HEK293 (cell line): ENCODE measurements around the gene MAGI2.

Experiments used
- CTCF ChIA-PET: fragments of 350-600 bp; formaldehyde crosslinking; extraction: SDS; loops from one replicate; lab custom pipeline; 2021; ENCODE audit warnings: antibody characterized with exemption; lab: Yijun Ruan, JAX
- POLR2A ChIA-PET: fragments of 300-600 bp; formaldehyde crosslinking; extraction: SDS; loops from one replicate; lab custom pipeline; 2020; ENCODE audit warnings: antibody characterized with exemption, inconsistent platforms; lab: Yijun Ruan, JAX
- H3K27ac ChIP-seq: fragments of 200-500 bp; sonication (Bioruptor generic); 2 replicates; pipeline ENCODE4 v1.5.1; 2014; ENCODE audit warnings: low read depth, low read length, control low read depth, inconsistent platforms; ENCODE audit errors: extremely low read depth
- H3K36me3 ChIP-seq, 2 experiments: fragments of 200-500 bp in 1 of 2; sonication (Bioruptor generic) in 1 of 2; 1 replicate in 1 of 2; 2 replicates in 1 of 2; pipeline ENCODE4 v1.5.1; 2014 to 2017; ENCODE audit warnings: inconsistent platforms in 2 of 2, low read length in 2 of 2; ENCODE audit not compliant: control insufficient read depth in 2 of 2, insufficient read depth in 1 of 2
- H3K4me1 ChIP-seq: fragments of 200-500 bp; sonication (Bioruptor generic); 2 replicates; pipeline ENCODE4 v1.5.1; 2014; ENCODE audit warnings: mild to moderate bottlenecking, low read length, inconsistent platforms; ENCODE audit not compliant: control insufficient read depth, insufficient read depth
- H3K4me3 ChIP-seq: 2 replicates; pipeline ENCODE4 v1.5.1; 2011; ENCODE audit warnings: low read depth, mild to moderate bottlenecking, control low read depth, low read length, moderate library complexity
- H3K9me3 ChIP-seq: fragments of 200-500 bp; sonication (Bioruptor generic); 2 replicates; pipeline ENCODE4 v1.5.1; 2014; ENCODE audit warnings: low read depth, low read length, inconsistent platforms; ENCODE audit not compliant: control insufficient read depth, insufficient read depth
- FEZF1 ChIP-seq: fragments of 450-650 bp; formaldehyde crosslinking; IDR thresholded peaks from 2 replicates; pipeline ENCODE4 v1.5.1; 2016; ENCODE audit warnings: missing biosample characterization, missing genetic modification characterization
- KLF7 ChIP-seq: fragments of 450-650 bp; formaldehyde crosslinking; IDR thresholded peaks from 2 replicates; pipeline ENCODE4 v1.5.1; 2016; ENCODE audit warnings: missing biosample characterization, missing genetic modification characterization, borderline replicate concordance
- KLF8 ChIP-seq: fragments of 450-650 bp; formaldehyde crosslinking; IDR thresholded peaks from 2 replicates; pipeline ENCODE4 v1.5.1; 2016; ENCODE audit warnings: missing biosample characterization, missing genetic modification characterization
- RBAK ChIP-seq: fragments of 450-650 bp; formaldehyde crosslinking; IDR thresholded peaks from 2 replicates; pipeline ENCODE4 v1.5.1; 2016; ENCODE audit warnings: missing biosample characterization, missing genetic modification characterization
- SALL2 ChIP-seq: fragments of 450-650 bp; formaldehyde crosslinking; IDR thresholded peaks from 2 replicates; pipeline ENCODE4 v1.5.0; 2017; ENCODE audit warnings: missing biosample characterization, mild to moderate bottlenecking, missing genetic modification characterization, borderline replicate concordance
- SCRT2 ChIP-seq: fragments of 450-650 bp; formaldehyde crosslinking; IDR thresholded peaks from 2 replicates; pipeline ENCODE4 v1.5.1; 2016; ENCODE audit warnings: missing biosample characterization, missing genetic modification characterization
- TRIM28 ChIP-seq: IDR thresholded peaks from 2 replicates; pipeline ENCODE4 v1.6.1; 2011; ENCODE audit warnings: low read length, control low read depth, borderline replicate concordance
- ZBTB20 ChIP-seq: fragments of 450-650 bp; formaldehyde crosslinking; IDR thresholded peaks from 2 replicates; pipeline ENCODE4 v1.5.1; 2016; ENCODE audit warnings: missing biosample characterization, missing genetic modification characterization
- ZIC2 ChIP-seq: fragments of 450-650 bp; formaldehyde crosslinking; IDR thresholded peaks from 2 replicates; pipeline ENCODE4 v1.5.1; 2016; ENCODE audit warnings: missing biosample characterization, missing genetic modification characterization
- ZNF184 ChIP-seq: fragments of 450-650 bp; IDR thresholded peaks from 2 replicates; pipeline ENCODE4 v1.5.1; 2018; ENCODE audit warnings: missing biosample characterization, mild to moderate bottlenecking, missing genetic modification characterization
- ZNF239 ChIP-seq: fragments of 450-650 bp; formaldehyde crosslinking; IDR thresholded peaks from 2 replicates; pipeline ENCODE4 v1.5.1; 2016; ENCODE audit warnings: missing biosample characterization, missing genetic modification characterization
- ZNF335 ChIP-seq: fragments of 450-650 bp; formaldehyde crosslinking; conservative IDR thresholded peaks from 2 replicates; pipeline ENCODE4 v1.5.1; 2016; ENCODE audit warnings: missing biosample characterization, missing genetic modification characterization
- ZNF426 ChIP-seq: fragments of 450-650 bp; formaldehyde crosslinking; IDR thresholded peaks from 2 replicates; pipeline ENCODE4 v1.5.1; 2017; ENCODE audit warnings: missing biosample characterization, missing genetic modification characterization, mild to moderate bottlenecking, inconsistent platforms, moderate library complexity
- ZNF600 ChIP-seq: fragments of 450-650 bp; formaldehyde crosslinking; IDR thresholded peaks from 2 replicates; pipeline ENCODE4 v1.5.1; 2016; ENCODE audit warnings: missing biosample characterization, missing genetic modification characterization
- ZNF610 ChIP-seq: fragments of 450-650 bp; formaldehyde crosslinking; IDR thresholded peaks from 2 replicates; pipeline ENCODE4 v1.5.1; 2016; ENCODE audit warnings: missing biosample characterization, missing genetic modification characterization, borderline replicate concordance
- ZNF776 ChIP-seq: fragments of 450-650 bp; formaldehyde crosslinking; IDR thresholded peaks from 2 replicates; pipeline ENCODE4 v1.5.0; 2017; ENCODE audit warnings: missing biosample characterization, missing genetic modification characterization, borderline replicate concordance
- ZNF777 ChIP-seq: fragments of 450-650 bp; formaldehyde crosslinking; IDR thresholded peaks from 2 replicates; pipeline ENCODE4 v1.5.1; 2017; ENCODE audit warnings: missing biosample characterization, missing genetic modification characterization, borderline replicate concordance
- ZNF830 ChIP-seq: fragments of 450-650 bp; IDR thresholded peaks from 2 replicates; pipeline ENCODE4 v1.5.0; 2018; ENCODE audit warnings: missing biosample characterization, missing genetic modification characterization, low read depth, mild to moderate bottlenecking, moderate library complexity
- ZXDB ChIP-seq: fragments of 450-650 bp; formaldehyde crosslinking; IDR thresholded peaks from 2 replicates; pipeline ENCODE4 v1.5.1; 2016; ENCODE audit warnings: missing biosample characterization, missing genetic modification characterization
- TF ChIP-seq, protein P1 (sequence below): fragments of 450-650 bp; formaldehyde crosslinking; IDR thresholded peaks from 2 replicates; pipeline ENCODE4 v1.5.1; 2016; ENCODE audit warnings: missing biosample characterization, missing genetic modification characterization
- TF ChIP-seq, protein P2 (sequence below): fragments of 450-650 bp; IDR thresholded peaks from 2 replicates; pipeline ENCODE4 v1.5.1; 2018; ENCODE audit warnings: missing biosample characterization, missing genetic modification characterization
- TF ChIP-seq, protein P3 (sequence below): fragments of 450-650 bp; formaldehyde crosslinking; IDR thresholded peaks from 2 replicates; pipeline ENCODE4 v1.5.1; 2017; ENCODE audit warnings: missing biosample characterization, missing genetic modification characterization
- TF ChIP-seq, protein P4 (sequence below): fragments of 450-650 bp; formaldehyde crosslinking; IDR thresholded peaks from 2 replicates; pipeline ENCODE4 v1.5.1; 2016; ENCODE audit warnings: missing biosample characterization, missing genetic modification characterization

The MAGI2 gene

DNA sequence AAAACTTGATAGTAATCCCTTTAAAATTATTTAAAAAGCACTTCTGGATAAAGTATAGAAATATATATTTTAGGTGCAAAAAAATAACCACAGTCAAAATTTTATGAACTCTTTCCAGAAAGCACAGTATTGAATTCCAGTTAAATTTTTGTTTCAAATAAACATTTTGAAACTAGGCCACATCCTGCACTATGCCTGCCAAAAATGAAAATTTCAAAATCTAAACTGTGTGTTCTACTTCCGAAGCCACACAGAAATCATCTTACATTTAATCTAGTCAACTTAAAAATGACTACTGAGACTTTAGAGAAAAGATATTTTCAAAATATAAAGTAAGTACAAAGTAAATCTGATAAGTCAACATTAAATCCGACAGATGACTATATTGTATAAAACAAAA lies 50.0 kb downstream of the MAGI2 start:
- Histone ChIP-seq H3K27ac (no peak overlapping the region), H3K36me3 (no peaks in the 10 kb centered on the region), H3K4me1 (peaks cover 2% of the 10 kb centered on the region; the same call in 1 of the 2 replicates), H3K4me3 (no peak overlapping the region), H3K9me3 (no peaks in the 10 kb centered on the region)
- TF ChIP-seq, protein P1, sequence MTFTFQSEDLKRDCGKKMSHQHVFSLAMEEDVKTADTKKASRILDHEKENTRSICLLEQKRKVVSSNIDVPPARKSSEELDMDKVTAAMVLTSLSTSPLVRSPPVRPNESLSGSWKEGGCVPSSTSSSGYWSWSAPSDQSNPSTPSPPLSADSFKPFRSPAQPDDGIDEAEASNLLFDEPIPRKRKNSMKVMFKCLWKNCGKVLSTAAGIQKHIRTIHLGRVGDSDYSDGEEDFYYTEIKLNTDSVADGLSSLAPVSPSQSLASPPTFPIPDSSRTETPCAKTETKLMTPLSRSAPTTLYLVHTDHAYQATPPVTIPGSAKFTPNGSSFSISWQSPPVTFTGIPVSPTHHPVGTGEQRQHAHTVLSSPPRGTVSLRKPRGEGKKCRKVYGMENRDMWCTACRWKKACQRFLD (tag by site-specific recombination), result no peak
- no peak for TF ChIP-seq ZNF600 (tag by site-specific recombination)
- TF ChIP-seq ZNF426 (tag by site-specific recombination), result no peak
- TF ChIP-seq SALL2 (tag by site-specific recombination), result no peak
- no peak for TF ChIP-seq ZNF830
- TF ChIP-seq ZNF184 (tag by site-specific recombination), result no peak
- no peak for TF ChIP-seq SCRT2 (tag by site-specific recombination)
- TF ChIP-seq KLF8 (tag by site-specific recombination), result no peak
- no peak for TF ChIP-seq ZNF239 (tag by site-specific recombination)
- TF ChIP-seq FEZF1 (tag by site-specific recombination), result no peak
- TF ChIP-seq, protein P2, sequence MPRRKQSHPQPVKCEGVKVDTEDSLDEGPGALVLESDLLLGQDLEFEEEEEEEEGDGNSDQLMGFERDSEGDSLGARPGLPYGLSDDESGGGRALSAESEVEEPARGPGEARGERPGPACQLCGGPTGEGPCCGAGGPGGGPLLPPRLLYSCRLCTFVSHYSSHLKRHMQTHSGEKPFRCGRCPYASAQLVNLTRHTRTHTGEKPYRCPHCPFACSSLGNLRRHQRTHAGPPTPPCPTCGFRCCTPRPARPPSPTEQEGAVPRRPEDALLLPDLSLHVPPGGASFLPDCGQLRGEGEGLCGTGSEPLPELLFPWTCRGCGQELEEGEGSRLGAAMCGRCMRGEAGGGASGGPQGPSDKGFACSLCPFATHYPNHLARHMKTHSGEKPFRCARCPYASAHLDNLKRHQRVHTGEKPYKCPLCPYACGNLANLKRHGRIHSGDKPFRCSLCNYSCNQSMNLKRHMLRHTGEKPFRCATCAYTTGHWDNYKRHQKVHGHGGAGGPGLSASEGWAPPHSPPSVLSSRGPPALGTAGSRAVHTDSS (tag by site-specific recombination), result no peak
- TF ChIP-seq ZNF777, result no peak
- TF ChIP-seq TRIM28, result no peak
- TF ChIP-seq RBAK (tag by site-specific recombination), result no peak
- no peak for TF ChIP-seq ZXDB (tag by site-specific recombination)
- no peak for TF ChIP-seq ZNF610 (tag by site-specific recombination)
- no peak for TF ChIP-seq KLF7 (tag by site-specific recombination)
- TF ChIP-seq ZNF776 (tag by site-specific recombination), result no peak
- TF ChIP-seq ZBTB20 (tag by site-specific recombination), result no peak
- CTCF ChIA-PET, result no interaction called here
- POLR2A ChIA-PET, result no interaction called here

DNA sequence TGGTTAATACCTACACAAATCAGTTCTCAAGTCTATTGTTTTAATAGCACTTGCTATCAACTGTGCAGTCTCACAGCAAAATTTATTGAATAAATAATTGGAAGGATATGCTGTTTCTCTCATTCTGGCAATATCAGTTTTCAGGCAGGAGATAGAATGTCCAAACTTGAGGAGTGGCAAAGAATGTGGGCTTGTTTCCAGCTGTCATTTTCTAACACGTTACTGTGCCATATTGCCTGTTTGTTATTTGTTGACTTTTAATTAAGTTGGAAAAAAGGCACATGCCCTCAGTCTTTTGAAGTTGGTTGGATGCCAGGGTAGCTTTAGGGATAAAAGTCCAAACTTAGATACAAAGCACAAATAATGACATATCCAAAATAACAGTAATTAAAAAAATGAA lies 52.2 kb downstream of the MAGI2 start:
- ChIA-PET POLR2A (no interaction called here), CTCF (interaction anchor here (0.6 kb wide), 3 partner anchors 11 to 400 kb away, joined by 3 to 4 read pairs (median 3); no protein-coding TSS in a partner anchor)
- no peaks in the 10 kb centered on the region for H3K9me3 ChIP-seq
- H3K27ac ChIP-seq, result no peak overlapping the region
- H3K4me3 ChIP-seq, result no peak overlapping the region
- H3K4me1 ChIP-seq, result peaks cover 2% of the 10 kb centered on the region; the same call in 1 of the 2 replicates
- H3K36me3 ChIP-seq, result no peaks in the 10 kb centered on the region
- TF ChIP-seq, protein P3, sequence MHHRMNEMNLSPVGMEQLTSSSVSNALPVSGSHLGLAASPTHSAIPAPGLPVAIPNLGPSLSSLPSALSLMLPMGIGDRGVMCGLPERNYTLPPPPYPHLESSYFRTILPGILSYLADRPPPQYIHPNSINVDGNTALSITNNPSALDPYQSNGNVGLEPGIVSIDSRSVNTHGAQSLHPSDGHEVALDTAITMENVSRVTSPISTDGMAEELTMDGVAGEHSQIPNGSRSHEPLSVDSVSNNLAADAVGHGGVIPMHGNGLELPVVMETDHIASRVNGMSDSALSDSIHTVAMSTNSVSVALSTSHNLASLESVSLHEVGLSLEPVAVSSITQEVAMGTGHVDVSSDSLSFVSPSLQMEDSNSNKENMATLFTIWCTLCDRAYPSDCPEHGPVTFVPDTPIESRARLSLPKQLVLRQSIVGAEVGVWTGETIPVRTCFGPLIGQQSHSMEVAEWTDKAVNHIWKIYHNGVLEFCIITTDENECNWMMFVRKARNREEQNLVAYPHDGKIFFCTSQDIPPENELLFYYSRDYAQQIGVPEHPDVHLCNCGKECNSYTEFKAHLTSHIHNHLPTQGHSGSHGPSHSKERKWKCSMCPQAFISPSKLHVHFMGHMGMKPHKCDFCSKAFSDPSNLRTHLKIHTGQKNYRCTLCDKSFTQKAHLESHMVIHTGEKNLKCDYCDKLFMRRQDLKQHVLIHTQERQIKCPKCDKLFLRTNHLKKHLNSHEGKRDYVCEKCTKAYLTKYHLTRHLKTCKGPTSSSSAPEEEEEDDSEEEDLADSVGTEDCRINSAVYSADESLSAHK (tag by site-specific recombination), result no peak
- TF ChIP-seq ZIC2 (tag by site-specific recombination) (no peak), ZNF335 (tag by site-specific recombination) (0 out of 2 replicates have a peak, but pooled peaks have one; percentile 24), FEZF1 (tag by site-specific recombination) (peak; percentile 87)
- TF ChIP-seq, protein P4, sequence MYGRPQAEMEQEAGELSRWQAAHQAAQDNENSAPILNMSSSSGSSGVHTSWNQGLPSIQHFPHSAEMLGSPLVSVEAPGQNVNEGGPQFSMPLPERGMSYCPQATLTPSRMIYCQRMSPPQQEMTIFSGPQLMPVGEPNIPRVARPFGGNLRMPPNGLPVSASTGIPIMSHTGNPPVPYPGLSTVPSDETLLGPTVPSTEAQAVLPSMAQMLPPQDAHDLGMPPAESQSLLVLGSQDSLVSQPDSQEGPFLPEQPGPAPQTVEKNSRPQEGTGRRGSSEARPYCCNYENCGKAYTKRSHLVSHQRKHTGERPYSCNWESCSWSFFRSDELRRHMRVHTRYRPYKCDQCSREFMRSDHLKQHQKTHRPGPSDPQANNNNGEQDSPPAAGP (tag by site-specific recombination), result no peak
